Measurements from ENCODE around the gene RNF208.
"Not testable (repeated sequence)": the region's sequence is repeated elsewhere in the genome, so short reads cannot be mapped to it uniquely, and the experiment has no call there.

The RNF208 gene

GRCh38 chr9:137222190-137223077 lies at the start of gene RNF208:
RNF208 (minus strand) TSS chr9:137222240; CDS start chr9:137221212, 1,028 bp downstream.
- no peak for DNase-seq (ENCODE audit: low read depth)

GRCh38 chr9:137271696-137272076 lies 49.6 kb upstream of the RNF208 start:
- DNase-seq (ENCODE audit: low read depth), result no peak

GRCh38 chr9:137270929-137271695 lies 49.1 kb upstream of the RNF208 start:
- no peak for DNase-seq (ENCODE audit: low read depth)

GRCh38 chr9:137269231-137269772 lies 47.3 kb upstream of the RNF208 start:
- no peak for DNase-seq (ENCODE audit: low read depth)

- DNase-seq (ENCODE audit: low read depth), result no peak
Observed at GRCh38 chr9:137268538-137269201, 46.6 kb upstream of the RNF208 start.

- no peak for DNase-seq (ENCODE audit: low read depth)
Observed at GRCh38 chr9:137267933-137268355, 45.9 kb upstream of the RNF208 start.

- DNase-seq (ENCODE audit: low read depth), result no peak
Observed at GRCh38 chr9:137266585-137267453, 44.8 kb upstream of the RNF208 start.

GRCh38 chr9:137266162-137266527 lies 44.1 kb upstream of the RNF208 start:
- no peak for DNase-seq (ENCODE audit: low read depth)

GRCh38 chr9:137265496-137266161 lies 43.6 kb upstream of the RNF208 start:
- DNase-seq (ENCODE audit: low read depth), result no peak

GRCh38 chr9:137264067-137264466 lies 42.0 kb upstream of the RNF208 start:
- DNase-seq (ENCODE audit: low read depth), result no peak

- no peak for DNase-seq (ENCODE audit: low read depth)
Observed at GRCh38 chr9:137263506-137263905, 41.5 kb upstream of the RNF208 start.

GRCh38 chr9:137262909-137263285 lies 40.9 kb upstream of the RNF208 start:
- DNase-seq (ENCODE audit: low read depth), result no peak

GRCh38 chr9:137262173-137262908 lies 40.3 kb upstream of the RNF208 start:
- DNase-seq (ENCODE audit: low read depth), result not testable (repeated sequence)

GRCh38 chr9:137256856-137257255 lies 34.8 kb upstream of the RNF208 start:
- no peak for DNase-seq (ENCODE audit: low read depth)

GRCh38 chr9:137256362-137256761 lies 34.3 kb upstream of the RNF208 start:
- DNase-seq (ENCODE audit: low read depth), result no peak

- DNase-seq (ENCODE audit: low read depth), result no peak
Observed at GRCh38 chr9:137255448-137256114, 33.5 kb upstream of the RNF208 start.

GRCh38 chr9:137254624-137255447 lies 32.8 kb upstream of the RNF208 start, which contains the start of gene NELFB:
NELFB (plus strand) TSS chr9:137255327.
- DNase-seq (ENCODE audit: low read depth), result no peak

Data from HS-5 (cell line).